OCI-LY3 (cell line): Measurements from ENCODE around the gene FLVCR2.

Source experiments
- H2AFZ ChIP-seq: fragments of 200-600, 300-600 bp; shearing (Covaris generic); 2 replicates; pipeline ENCODE4 v1.6.0; 2014; ENCODE audit warnings: antibody characterized with exemption, low read depth, low read length
- H3K27ac ChIP-seq: fragments of 200-600, 300-600 bp; sonication (generic); 2 replicates; pipeline ENCODE4 v1.5.1; 2014; ENCODE audit warnings: mild to moderate bottlenecking, low read length, moderate library complexity, mixed read lengths
- H3K27me3 ChIP-seq: fragments of 200-600, 300-600 bp; sonication (generic); 2 replicates; pipeline ENCODE4 v1.6.1; 2014; ENCODE audit warnings: low read depth, low read length, mixed read lengths
- H3K36me3 ChIP-seq: fragments of 200-600, 300-600 bp; sonication (generic); replicated peaks from 2 replicates; pipeline ENCODE3; 2014; ENCODE audit warnings: low read depth, low read length, mixed read lengths
- H3K4me1 ChIP-seq: fragments of 300-600, 200-600 bp; sonication (generic); 2 replicates; pipeline ENCODE4 v1.6.1; 2014; ENCODE audit warnings: low read length, mixed read lengths
- H3K4me2 ChIP-seq: fragments of 200-600, 300-600 bp; sonication (generic); 2 replicates; pipeline ENCODE4 v1.6.1; 2014; ENCODE audit warnings: low read length, mixed read lengths
- H3K4me3 ChIP-seq: fragments of 300-600, 200-600 bp; sonication (generic); 2 replicates; pipeline ENCODE4 v1.5.1; 2014; ENCODE audit warnings: antibody characterized with exemption, mild to moderate bottlenecking, low read length, moderate library complexity
- H3K79me2 ChIP-seq: fragments of 300-600, 200-600 bp; shearing (Covaris generic); 2 replicates; pipeline ENCODE4 v1.6.1; 2014; ENCODE audit warnings: mild to moderate bottlenecking, low read length, mixed read lengths
- H3K9ac ChIP-seq: fragments of 300-600, 200-600 bp; shearing (Covaris generic); 2 replicates; pipeline ENCODE4 v1.6.0; 2014; ENCODE audit warnings: mild to moderate bottlenecking, low read length, moderate library complexity
- H3K9me3 ChIP-seq: fragments of 200-600, 300-600 bp; shearing (Covaris generic); 2 replicates; pipeline ENCODE4 v1.6.1; 2014; ENCODE audit warnings: low read length, mixed read lengths; ENCODE audit not compliant: insufficient read depth
- H4K20me1 ChIP-seq: fragments of 200-600, 300-600 bp; sonication (generic); 2 replicates; pipeline ENCODE4 v1.6.1; 2016; ENCODE audit warnings: low read length, mixed read lengths; ENCODE audit not compliant: insufficient read depth
- CTCF ChIP-seq: fragments of 200-600, 300-600 bp; sonication (generic); IDR thresholded peaks from 2 replicates; pipeline ENCODE4 v1.5.1; 2014; ENCODE audit warnings: antibody characterized with exemption, low read length, low read depth
- EZH2phosphoT487 ChIP-seq: fragments of 200-600 bp; shearing (Covaris generic); IDR thresholded peaks from 2 replicates; pipeline ENCODE4 v1.6.1; 2018; ENCODE audit warnings: antibody characterized with exemption, mixed run types, low read depth

FLVCR2 gene

DNA sequence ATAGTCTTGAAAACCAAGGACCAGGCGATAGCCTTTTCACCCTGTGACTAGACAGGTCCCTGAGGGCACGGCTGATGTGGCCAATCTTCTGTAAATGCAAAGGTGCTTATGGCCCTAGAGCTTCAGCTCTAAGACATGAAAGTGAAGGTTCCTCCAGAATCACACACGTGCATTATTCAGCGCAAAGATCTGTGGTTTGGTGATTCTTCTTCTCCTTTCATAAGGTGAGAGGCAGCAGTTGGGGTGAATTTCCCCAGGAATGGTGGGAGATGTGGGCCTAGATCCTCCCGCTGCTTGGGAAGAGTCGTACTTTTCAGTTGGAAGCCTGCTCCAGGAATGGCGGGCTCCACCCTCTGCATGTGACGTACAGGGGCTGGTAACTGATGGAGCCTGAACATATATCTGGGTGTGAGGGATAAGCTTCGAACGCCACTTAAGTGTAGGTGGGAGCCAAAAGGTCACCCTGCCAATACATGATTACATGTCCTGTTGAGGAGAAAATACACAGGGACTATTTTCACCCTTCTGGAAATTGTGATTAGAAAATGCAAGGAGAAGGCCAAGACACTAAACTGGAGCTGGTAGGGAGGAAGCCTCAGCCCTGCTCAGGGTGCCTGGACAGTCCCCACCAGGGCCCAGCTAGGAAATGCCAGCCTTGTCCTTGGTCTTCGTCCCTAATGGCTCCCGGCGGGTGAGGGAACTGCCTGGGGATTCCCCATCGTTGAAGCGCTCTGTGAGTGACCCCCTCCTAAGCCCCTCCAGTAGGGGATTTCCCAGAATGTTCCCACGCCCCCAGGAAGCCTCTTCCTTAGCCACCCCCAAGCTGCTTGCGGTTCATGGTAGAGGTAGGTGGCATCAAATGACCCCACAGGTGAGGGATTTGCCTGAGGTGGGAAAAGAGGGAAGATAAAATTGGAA, 38.6 kb upstream of the FLVCR2 start:
- peaks cover 17% of the 10 kb centered on the region; the same call in 1 of the 2 replicates for H4K20me1 ChIP-seq
- peak overlapping the region; percentile 99 for H3K27ac ChIP-seq
- H3K4me2 ChIP-seq = peak overlapping the region; percentile 72
- H3K9me3 ChIP-seq = no peaks in the 10 kb centered on the region
- peaks cover 58% of the 10 kb centered on the region for H3K36me3 ChIP-seq
- H3K4me3 ChIP-seq = peak overlapping the region; percentile 52
- H2AFZ ChIP-seq = no peak overlapping the region
- TF ChIP-seq CTCF (no peak), EZH2phosphoT487 (no peak)
- H3K27me3 ChIP-seq = no peaks in the 10 kb centered on the region
- H3K79me2 ChIP-seq = peaks cover 98% of the 10 kb centered on the region
- H3K4me1 ChIP-seq = peaks cover 95% of the 10 kb centered on the region
- peak overlapping the region; percentile 94 for H3K9ac ChIP-seq

GRCh38 chr14:75540479-75540851, 38.0 kb upstream of the FLVCR2 start:
- no peaks in the 10 kb centered on the region for H3K27me3 ChIP-seq
- H3K27ac ChIP-seq = peak overlapping the region; percentile 99
- peaks cover 59% of the 10 kb centered on the region for H3K36me3 ChIP-seq
- peak overlapping the region; percentile 52 for H3K4me3 ChIP-seq
- H3K79me2 ChIP-seq = peaks cover 98% of the 10 kb centered on the region
- peak overlapping the region; percentile 72 for H3K4me2 ChIP-seq
- no peak overlapping the region for H2AFZ ChIP-seq
- peaks cover 15% of the 10 kb centered on the region; the same call in 1 of the 2 replicates for H4K20me1 ChIP-seq
- TF ChIP-seq CTCF = no peak
- no peak for TF ChIP-seq EZH2phosphoT487
- peaks cover 93% of the 10 kb centered on the region for H3K4me1 ChIP-seq
- no peaks in the 10 kb centered on the region for H3K9me3 ChIP-seq
- H3K9ac ChIP-seq = peak overlapping the region; percentile 94

DNA sequence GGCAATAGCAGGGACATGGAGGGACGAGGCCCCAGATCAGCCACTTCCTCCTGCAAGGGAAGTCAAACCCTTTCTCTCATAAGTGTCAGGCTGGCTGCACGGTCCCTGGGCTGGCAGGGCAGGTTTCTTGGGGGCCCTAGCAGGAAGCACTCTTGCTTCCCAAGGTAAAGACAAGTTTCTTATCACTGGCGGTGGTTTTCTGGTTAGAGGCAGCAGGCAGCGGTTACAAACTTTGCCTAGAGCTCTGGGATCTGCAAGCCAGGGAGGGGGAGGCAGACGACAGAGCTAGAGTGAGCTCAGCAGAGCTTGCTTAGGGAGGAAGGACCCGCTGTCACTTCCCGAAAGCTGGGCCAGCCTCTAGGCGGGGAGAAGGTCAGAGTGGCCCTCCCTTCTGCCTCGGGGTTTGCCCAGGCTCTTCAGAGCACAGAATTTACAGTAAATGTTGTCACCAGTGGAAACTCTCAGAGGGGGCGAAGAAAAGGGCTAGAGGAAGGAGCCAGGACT, 35.8 kb upstream of the FLVCR2 start:
- H3K9ac ChIP-seq = peak overlapping the region; percentile 94
- H3K79me2 ChIP-seq = peaks cover 98% of the 10 kb centered on the region
- H2AFZ ChIP-seq = no peak overlapping the region
- no peaks in the 10 kb centered on the region for H3K9me3 ChIP-seq
- peak overlapping the region; percentile 35 for H3K4me3 ChIP-seq
- H3K4me2 ChIP-seq = peak overlapping the region; percentile 72
- TF ChIP-seq EZH2phosphoT487 (no peak), CTCF (no peak)
- peaks cover 95% of the 10 kb centered on the region for H3K4me1 ChIP-seq
- H3K27ac ChIP-seq = peak overlapping the region; percentile 99
- H3K27me3 ChIP-seq = no peaks in the 10 kb centered on the region
- peaks cover 62% of the 10 kb centered on the region for H3K36me3 ChIP-seq
- H4K20me1 ChIP-seq = peaks cover 3% of the 10 kb centered on the region; the same call in 1 of the 2 replicates

DNA sequence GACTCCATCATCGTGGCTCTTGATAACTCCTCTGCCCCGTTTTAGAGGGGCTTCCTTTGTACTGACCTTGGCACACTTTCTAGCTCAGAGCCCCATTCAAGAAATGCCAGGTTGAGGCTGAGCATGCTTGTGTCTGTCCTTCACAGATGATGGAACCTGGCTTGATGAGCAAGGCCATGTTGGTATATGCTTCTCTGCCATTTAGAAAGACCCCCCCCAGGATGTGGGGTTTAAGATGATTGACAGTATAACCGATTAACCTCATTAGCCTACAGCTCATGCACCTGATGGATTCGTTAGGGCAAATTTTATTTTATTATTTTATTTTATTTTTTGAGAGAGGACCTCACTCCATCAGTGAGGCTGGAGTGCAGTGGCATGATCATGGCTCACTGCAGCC, 35.2 kb upstream of the FLVCR2 start:
- H3K27ac ChIP-seq = peak overlapping the region; percentile 99
- H3K79me2 ChIP-seq = peaks cover 97% of the 10 kb centered on the region
- H3K9ac ChIP-seq = peak overlapping the region; percentile 91
- TF ChIP-seq EZH2phosphoT487 (no peak), CTCF (no peak)
- peak overlapping the region; percentile 69 for H3K4me2 ChIP-seq
- peak overlapping the region; percentile 42 for H3K4me3 ChIP-seq
- peaks cover 3% of the 10 kb centered on the region; the same call in 1 of the 2 replicates for H4K20me1 ChIP-seq
- H3K27me3 ChIP-seq = no peaks in the 10 kb centered on the region
- H2AFZ ChIP-seq = no peak overlapping the region
- H3K9me3 ChIP-seq = no peaks in the 10 kb centered on the region
- H3K36me3 ChIP-seq = peaks cover 64% of the 10 kb centered on the region
- peaks cover 96% of the 10 kb centered on the region for H3K4me1 ChIP-seq
